Esophagus squamous epithelium (tissue), 5 donors: ENCODE measurements around the gene SSRP1. TPM values are rescaled to one million over a fixed set of nuclear protein-coding genes. Genes with fewer than 3 reads are reported as not detected.

Experiments
- DNase-seq: peaks from one replicate; lab custom pipeline; 2025; lab: John Stamatoyannopoulos, UW
- H3K27ac ChIP-seq, 4 donors: fragments of 200-600 bp; sonication (generic); one replicate each; pipeline ENCODE4 v1.5.1; 2016 to 2019; ENCODE audit warnings: mild to moderate bottlenecking in 1 of 4
- H3K27me3 ChIP-seq, 4 donors: fragments of 200-600 bp; sonication (generic); 1 replicate in 3 of 4; 2 replicates in 1 of 4; pipeline versions ENCODE4 v1.5.1 to v1.6.0; 2017 to 2021; ENCODE audit warnings: antibody characterized with exemption in 1 of 4
- H3K36me3 ChIP-seq, 3 donors: fragments of 200-600 bp; sonication (generic); one replicate each; pipeline ENCODE4 v1.5.1; 2016 to 2019
- H3K4me1 ChIP-seq, 3 donors: fragments of 200-600 bp; sonication (generic); one replicate each; pipeline ENCODE4 v1.5.1; 2017 to 2019
- H3K4me3 ChIP-seq, 4 donors: fragments of 200-600 bp; sonication (generic); 1 replicate in 3 of 4; 2 replicates in 1 of 4; pipeline ENCODE4 v1.5.1; 2016 to 2019; ENCODE audit warnings: mild to moderate bottlenecking in 2 of 4, moderate library complexity in 1 of 4
- H3K9me3 ChIP-seq, 3 donors: fragments of 200-600 bp; sonication (generic); one replicate each; pipeline ENCODE4 v1.5.1; 2016 to 2019
- POLR2A ChIP-seq, 4 donors: fragments of 450-650 bp; IDR thresholded peaks; one replicate each; pipeline ENCODE4 v1.6.1; 2017; ENCODE audit warnings: antibody characterized with exemption in 4 of 4, mild to moderate bottlenecking in 4 of 4, moderate library complexity in 3 of 4
- WGBS, 2 donors: methylation state at CpG; one replicate each; pipeline ENCODE4 v1.1.5; 2018; 5-methylcytosine and 5-hydroxymethylcytosine counted together
- intact Hi-C: fragments of 100-400 bp; cut with DNase I; formaldehyde crosslinking; loops from one replicate; pipeline ENCODE4 v1.15.0; 2022
- total RNA-seq, 4 donors: library from RNA; depleted of rRNA; stranded (reverse); fragments of >200 nt; gene quantifications; one replicate each; pipeline ENCODE4 v1.1.0, GENCODE V29; 2016
- TF ChIP-seq, protein P1 (sequence below), 6 experiments: fragments of 450-650 bp in 4 of 6; fragments of 200-600 bp in 2 of 6; sonication (generic) in 2 of 6; IDR thresholded peaks; one replicate each; pipeline ENCODE4 v1.5.1; 2016 to 2019; ENCODE audit warnings: antibody characterized with exemption in 6 of 6, mild to moderate bottlenecking in 4 of 6, moderate library complexity in 4 of 6
- donor health status: DM: yes; HTN: yes; CAD: no.

The SSRP1 gene
- total RNA-seq, 4 donors from 2014 or later, result 49.0 to 98.8 (median 81.3) TPM

DNA sequence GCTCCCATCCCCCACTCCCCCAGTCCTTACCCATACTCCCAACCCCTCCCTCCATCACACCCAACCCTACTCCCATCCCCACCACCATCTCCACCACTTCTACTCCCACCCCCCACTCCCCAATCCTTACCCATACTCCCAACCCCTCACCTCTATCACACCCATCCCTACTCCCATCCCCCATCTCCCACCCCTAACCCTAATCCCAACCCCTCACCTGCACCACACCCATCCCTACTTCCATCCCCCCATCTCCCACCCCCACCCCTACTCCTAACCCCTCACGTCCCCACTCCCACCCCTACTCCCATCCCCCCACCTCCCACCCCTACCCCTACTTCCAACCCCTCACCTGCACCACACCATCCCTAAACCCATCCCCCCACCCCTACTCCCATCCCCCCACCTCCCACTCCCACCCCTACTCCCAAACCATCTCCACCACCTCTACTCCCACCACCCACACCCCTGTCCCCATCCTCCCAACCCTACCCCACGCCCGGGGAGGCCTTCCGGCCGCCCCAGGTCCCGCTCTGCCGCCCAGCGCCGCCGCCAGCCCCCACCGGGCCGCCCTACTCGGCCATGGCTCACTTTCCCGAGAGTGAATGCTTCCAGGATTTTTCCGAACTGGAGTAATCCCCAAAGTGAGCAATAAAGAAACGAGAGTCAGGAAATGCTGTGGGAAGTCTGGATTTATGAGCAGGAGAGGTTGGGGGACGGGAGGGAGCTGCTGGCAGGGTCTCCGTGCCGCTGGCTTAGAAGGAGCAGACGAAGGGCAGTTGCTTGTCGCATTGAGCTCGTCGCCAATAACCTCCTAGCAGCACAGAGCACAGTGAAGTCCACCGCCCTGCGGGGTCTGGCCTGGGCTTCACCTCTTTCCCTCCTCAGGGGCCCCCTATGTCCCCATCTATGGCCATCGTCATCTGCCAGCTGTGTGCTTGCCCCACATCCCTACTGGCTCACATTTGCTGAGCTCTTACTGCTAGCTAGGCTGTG is 40.7 kb upstream of the SSRP1 start:
- WGBS, 2 donors, result 61 to 67% methylated on average over 11 of the region's 26 CpGs
- no peaks in the 10 kb centered on the region for H3K4me1 ChIP-seq
- DNase-seq, result no peak
- intact Hi-C loops, result no loop called here
- no peak overlapping the region for H3K4me3 ChIP-seq
- H3K27me3 ChIP-seq, result peaks cover 0 to 26% (median 0%) of the 10 kb centered on the region in 4 donors
- no peak overlapping the region for H3K27ac ChIP-seq
- no peaks in the 10 kb centered on the region for H3K36me3 ChIP-seq
- no peaks in the 10 kb centered on the region for H3K9me3 ChIP-seq
- TF ChIP-seq, protein P1, sequence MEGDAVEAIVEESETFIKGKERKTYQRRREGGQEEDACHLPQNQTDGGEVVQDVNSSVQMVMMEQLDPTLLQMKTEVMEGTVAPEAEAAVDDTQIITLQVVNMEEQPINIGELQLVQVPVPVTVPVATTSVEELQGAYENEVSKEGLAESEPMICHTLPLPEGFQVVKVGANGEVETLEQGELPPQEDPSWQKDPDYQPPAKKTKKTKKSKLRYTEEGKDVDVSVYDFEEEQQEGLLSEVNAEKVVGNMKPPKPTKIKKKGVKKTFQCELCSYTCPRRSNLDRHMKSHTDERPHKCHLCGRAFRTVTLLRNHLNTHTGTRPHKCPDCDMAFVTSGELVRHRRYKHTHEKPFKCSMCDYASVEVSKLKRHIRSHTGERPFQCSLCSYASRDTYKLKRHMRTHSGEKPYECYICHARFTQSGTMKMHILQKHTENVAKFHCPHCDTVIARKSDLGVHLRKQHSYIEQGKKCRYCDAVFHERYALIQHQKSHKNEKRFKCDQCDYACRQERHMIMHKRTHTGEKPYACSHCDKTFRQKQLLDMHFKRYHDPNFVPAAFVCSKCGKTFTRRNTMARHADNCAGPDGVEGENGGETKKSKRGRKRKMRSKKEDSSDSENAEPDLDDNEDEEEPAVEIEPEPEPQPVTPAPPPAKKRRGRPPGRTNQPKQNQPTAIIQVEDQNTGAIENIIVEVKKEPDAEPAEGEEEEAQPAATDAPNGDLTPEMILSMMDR (IDR thresholded peaks at IDR 0.05), result no peak
- TF ChIP-seq POLR2A (IDR thresholded peaks at IDR 0.05), result no peak

DNA sequence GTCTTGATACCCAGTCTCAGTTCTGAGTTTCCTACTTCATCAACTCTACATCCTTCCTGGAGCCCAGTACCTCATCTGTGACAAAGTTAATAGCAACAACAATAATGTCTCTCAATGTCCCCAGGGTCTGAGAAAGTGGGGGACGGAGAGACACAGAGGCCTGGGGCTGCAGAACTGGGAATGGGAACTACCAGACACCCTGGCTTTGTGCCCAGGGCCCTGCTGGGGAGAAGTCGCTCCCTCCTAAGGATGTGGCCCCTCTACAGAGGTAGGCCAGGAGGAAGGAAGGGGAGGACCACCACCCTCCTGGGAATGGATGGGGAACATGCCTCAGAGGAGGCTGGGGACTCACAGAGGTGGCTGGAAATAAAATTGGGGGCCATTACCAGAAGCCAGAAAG is 39.8 kb upstream of the SSRP1 start:
- DNase-seq, result no peak
- Histone ChIP-seq H3K4me1 (no peaks in the 10 kb centered on the region), H3K27ac (no peak overlapping the region), H3K27me3 (peaks cover 0 to 26% (median 0%) of the 10 kb centered on the region in 4 donors), H3K4me3 (no peak overlapping the region), H3K36me3 (no peaks in the 10 kb centered on the region), H3K9me3 (no peaks in the 10 kb centered on the region)
- WGBS, 2 donors, result 75% methylated on average over 2 of the region's 2 CpGs; no CpG with 5 or more reads in 1 of the 2 donors
- TF ChIP-seq POLR2A (IDR thresholded peaks at IDR 0.05), result no peak
- TF ChIP-seq, protein P1 (IDR thresholded peaks at IDR 0.05), result no peak
- intact Hi-C loops, result no loop called here

DNA sequence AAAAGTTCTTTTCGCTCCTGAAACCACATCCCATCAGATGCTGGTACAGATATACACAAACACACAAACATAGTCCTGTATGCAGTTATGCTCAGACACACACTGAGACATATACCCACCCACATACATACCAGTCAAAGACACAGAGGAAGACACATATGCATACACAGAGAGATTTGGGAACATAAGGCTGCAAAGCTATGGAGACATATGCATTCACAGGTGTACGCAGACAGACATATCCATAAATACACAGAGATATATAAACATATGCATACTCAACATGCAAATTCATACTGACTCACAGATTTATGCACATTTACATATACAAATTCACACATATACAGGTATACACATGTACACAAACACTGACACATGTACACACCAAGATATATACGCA is 39.3 kb upstream of the SSRP1 start:
- Histone ChIP-seq H3K4me3 (no peak overlapping the region), H3K27ac (no peak overlapping the region), H3K27me3 (peaks cover 0 to 26% (median 0%) of the 10 kb centered on the region in 4 donors), H3K9me3 (no peaks in the 10 kb centered on the region), H3K36me3 (no peaks in the 10 kb centered on the region), H3K4me1 (no peaks in the 10 kb centered on the region)
- no peak for TF ChIP-seq POLR2A (IDR thresholded peaks at IDR 0.05)
- TF ChIP-seq, protein P1 (IDR thresholded peaks at IDR 0.05), result no peak
- 91 to 99% methylated on average over 3 of the region's 3 CpGs for WGBS, 2 donors
- intact Hi-C loops, result no loop called here
- no peak for DNase-seq

DNA sequence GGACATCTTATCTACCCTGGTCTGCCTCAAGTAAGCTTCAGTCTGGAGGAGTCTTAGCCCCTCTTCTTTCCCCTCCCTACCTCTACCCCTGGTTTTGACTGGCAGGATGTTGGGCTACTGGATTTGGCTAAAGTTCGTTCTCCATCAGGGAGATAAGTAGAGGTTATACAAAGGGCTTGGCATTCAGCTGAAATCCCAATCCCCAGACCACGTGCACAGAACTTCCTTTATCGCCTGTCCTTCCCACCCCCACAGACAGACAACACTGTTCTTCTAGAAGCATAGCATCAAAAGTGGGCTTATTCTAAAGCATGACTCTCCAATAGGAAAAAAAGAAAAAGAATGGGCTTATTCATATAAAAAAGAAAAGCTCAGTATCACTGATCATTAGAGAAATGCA is 37.5 kb upstream of the SSRP1 start:
- 37 to 54% methylated on average over 2 to 3 of the region's 3 CpGs for WGBS, 2 donors
- H3K9me3 ChIP-seq, result no peaks in the 10 kb centered on the region
- H3K27ac ChIP-seq, result no peak overlapping the region
- TF ChIP-seq, protein P1 (IDR thresholded peaks at IDR 0.05), result no peak
- no peak for TF ChIP-seq POLR2A (IDR thresholded peaks at IDR 0.05)
- peaks cover 0 to 18% (median 0%) of the 10 kb centered on the region in 4 donors for H3K27me3 ChIP-seq
- intact Hi-C loops, result no loop called here
- H3K36me3 ChIP-seq, result no peaks in the 10 kb centered on the region
- H3K4me3 ChIP-seq, result no peak overlapping the region
- no peaks in the 10 kb centered on the region for H3K4me1 ChIP-seq
- no peak for DNase-seq

DNA sequence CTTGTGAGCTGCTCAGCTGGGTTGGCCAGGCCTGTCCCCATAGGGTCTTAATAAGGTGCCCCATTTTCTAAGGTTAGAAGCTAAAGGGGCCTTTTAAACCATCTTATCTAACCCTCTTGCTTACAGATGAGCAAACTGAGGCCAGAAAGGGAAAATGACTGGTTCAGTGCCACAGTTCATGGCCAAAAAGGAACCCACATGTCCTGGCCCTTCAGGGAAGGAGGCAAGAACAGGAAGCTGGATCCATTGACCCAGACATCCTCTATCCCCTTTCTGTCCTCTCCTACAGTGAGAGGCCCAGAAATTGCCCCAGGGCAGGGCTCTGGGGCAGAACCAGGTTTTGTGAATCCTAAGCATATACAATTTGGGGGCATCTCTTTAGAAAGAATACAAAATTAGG is 35.2 kb upstream of the SSRP1 start:
- no peaks in the 10 kb centered on the region for H3K36me3 ChIP-seq
- intact Hi-C loops, result no loop called here
- H3K4me1 ChIP-seq, result no peaks in the 10 kb centered on the region
- no peak for DNase-seq
- H3K4me3 ChIP-seq, result no peak overlapping the region
- no peak overlapping the region for H3K27ac ChIP-seq
- H3K9me3 ChIP-seq, result no peaks in the 10 kb centered on the region
- peaks cover 0 to 7% (median 0%) of the 10 kb centered on the region in 4 donors for H3K27me3 ChIP-seq
- TF ChIP-seq, protein P1 (IDR thresholded peaks at IDR 0.05), result no peak
- TF ChIP-seq POLR2A (IDR thresholded peaks at IDR 0.05), result no peak
